ENCODE data around the gene NIPBL.

- TF ChIP-seq CTCF (IDR thresholded peaks at IDR 0.05) (no peak), EP300 (IDR thresholded peaks at IDR 0.05) (no peak), POLR2AphosphoS5 (IDR thresholded peaks at IDR 0.05) (no peak)
Measured at GRCh38 chr5:37086466-37087173, 210.1 kb downstream of the NIPBL start.
